ENCODE measurements around the gene SORCS1. TPM values are rescaled to one million over a fixed set of nuclear protein-coding genes. Genes with fewer than 3 reads are reported as not detected.

The SORCS1 gene
- total RNA-seq, 2 donors from 2014 or later, result 0.23 to 14.4 TPM

- WGBS, result 73% methylated on average over 5 of the region's 5 CpGs
Measured at GRCh38 chr10:107033799-107034422, 130.6 kb downstream of the SORCS1 start.

GRCh38 chr10:107032700-107033401 is 131.7 kb downstream of the SORCS1 start:
- H3K36me3 ChIP-seq, result no peaks in the 10 kb centered on the region
- H3K27me3 ChIP-seq (replicated peaks; ENCODE audit: insufficient read depth), result no peaks in the 10 kb centered on the region
- TF ChIP-seq CTCF (IDR thresholded peaks at IDR 0.05), result no peak
- no peak for TF ChIP-seq POLR2A (IDR thresholded peaks at IDR 0.05)
- no peak for TF ChIP-seq POLR2AphosphoS5 (IDR thresholded peaks at IDR 0.05)
- H3K27ac ChIP-seq, result no peak overlapping the region
- H3K4me1 ChIP-seq (replicated peaks), result no peaks in the 10 kb centered on the region
- intact Hi-C loops (cut with DNase I), result no loop called here
- WGBS, result 80% methylated on average over 10 of the region's 10 CpGs
- no peak for DNase-seq (ENCODE audit: low spot score)
- H3K4me3 ChIP-seq, result no peak overlapping the region
- no peaks in the 10 kb centered on the region for H3K9me3 ChIP-seq

More at GRCh38 chr10:107033799-107034422, 130.6 kb downstream of the SORCS1 start:
- intact Hi-C loops (cut with DNase I), result no loop called here
- no peaks in the 10 kb centered on the region for H3K36me3 ChIP-seq
- no peak for TF ChIP-seq POLR2AphosphoS5 (IDR thresholded peaks at IDR 0.05)
- no peak for TF ChIP-seq POLR2A (IDR thresholded peaks at IDR 0.05)
- TF ChIP-seq CTCF (IDR thresholded peaks at IDR 0.05), result no peak
- H3K4me3 ChIP-seq, result no peak overlapping the region
- no peaks in the 10 kb centered on the region for H3K27me3 ChIP-seq (replicated peaks; ENCODE audit: insufficient read depth)
- H3K27ac ChIP-seq, result no peak overlapping the region
- no peaks in the 10 kb centered on the region for H3K9me3 ChIP-seq
- DNase-seq (ENCODE audit: low spot score), result no peak
- H3K4me1 ChIP-seq (replicated peaks), result no peaks in the 10 kb centered on the region

- H3K4me1 ChIP-seq (replicated peaks), result no peaks in the 10 kb centered on the region
- no peak overlapping the region for H3K27ac ChIP-seq
- no peaks in the 10 kb centered on the region for H3K36me3 ChIP-seq
- H3K27me3 ChIP-seq (replicated peaks; ENCODE audit: insufficient read depth), result no peaks in the 10 kb centered on the region
- H3K9me3 ChIP-seq, result no peaks in the 10 kb centered on the region
- 75% methylated on average over 5 of the region's 5 CpGs for WGBS
- intact Hi-C loops (cut with DNase I), result no loop called here
- TF ChIP-seq POLR2AphosphoS5 (IDR thresholded peaks at IDR 0.05) (no peak), CTCF (IDR thresholded peaks at IDR 0.05) (no peak), POLR2A (IDR thresholded peaks at IDR 0.05) (no peak)
- DNase-seq (ENCODE audit: low spot score), result no peak
- H3K4me3 ChIP-seq, result no peak overlapping the region
Measured at GRCh38 chr10:107031931-107032699, 132.4 kb downstream of the SORCS1 start.

- Histone ChIP-seq H3K9me3 (no peaks in the 10 kb centered on the region), H3K4me1 (replicated peaks) (no peaks in the 10 kb centered on the region), H3K27me3 (replicated peaks; ENCODE audit: insufficient read depth) (no peaks in the 10 kb centered on the region), H3K36me3 (no peaks in the 10 kb centered on the region), H3K27ac (no peak overlapping the region), H3K4me3 (no peak overlapping the region)
- DNase-seq (ENCODE audit: low spot score), result no peak
- intact Hi-C loops (cut with DNase I), result no loop called here
- TF ChIP-seq POLR2AphosphoS5 (IDR thresholded peaks at IDR 0.05), result no peak
- TF ChIP-seq POLR2A (IDR thresholded peaks at IDR 0.05), result no peak
- no peak for TF ChIP-seq CTCF (IDR thresholded peaks at IDR 0.05)
- 89% methylated on average over 2 of the region's 2 CpGs for WGBS
Measured at GRCh38 chr10:107028236-107028635, 136.3 kb downstream of the SORCS1 start.

All from prostate gland (tissue), 2 donors.